HEK293 (cell line): ENCODE results near the gene CA9.

Source experiments
- CTCF ChIP-seq: fragments of 450-650 bp; formaldehyde crosslinking; IDR thresholded peaks from 2 replicates; pipeline ENCODE4 v1.5.1; 2016; ENCODE audit warnings: missing biosample characterization, missing genetic modification characterization
- KLF16 ChIP-seq: fragments of 450-650 bp; formaldehyde crosslinking; IDR thresholded peaks from 2 replicates; pipeline ENCODE4 v1.5.1; 2017; ENCODE audit warnings: missing biosample characterization, missing genetic modification characterization
- MEIS1 ChIP-seq: sonication (generic); formaldehyde crosslinking; IDR thresholded peaks from 2 replicates; pipeline ENCODE4 v1.8.1; 2022; ENCODE audit warnings: missing genetic modification reagents, mild to moderate bottlenecking, borderline replicate concordance
- PRDM10 ChIP-seq: fragments of 450-650 bp; formaldehyde crosslinking; IDR thresholded peaks from 2 replicates; pipeline ENCODE4 v1.5.1; 2016; ENCODE audit warnings: missing biosample characterization, missing genetic modification characterization
- SP2 ChIP-seq: fragments of 450-650 bp; formaldehyde crosslinking; IDR thresholded peaks from 2 replicates; pipeline ENCODE4 v1.5.1; 2016; ENCODE audit warnings: missing biosample characterization, missing genetic modification characterization
- ZBTB26 ChIP-seq: fragments of 450-650 bp; formaldehyde crosslinking; optimal IDR thresholded peaks from 2 replicates; pipeline ENCODE3; 2016; ENCODE audit warnings: missing biosample characterization, mild to moderate bottlenecking, missing genetic modification characterization
- ZNF138 ChIP-seq: fragments of 450-650 bp; formaldehyde crosslinking; IDR thresholded peaks from 2 replicates; pipeline ENCODE4 v1.5.1; 2016; ENCODE audit warnings: missing biosample characterization, missing genetic modification characterization, borderline replicate concordance
- ZNF157 ChIP-seq: fragments of 450-650 bp; formaldehyde crosslinking; IDR thresholded peaks from 2 replicates; pipeline ENCODE4 v1.5.1; 2016; ENCODE audit warnings: missing biosample characterization, missing genetic modification characterization
- ZNF37A ChIP-seq: fragments of 450-650 bp; IDR thresholded peaks from 2 replicates; pipeline ENCODE4 v1.5.1; 2018; ENCODE audit warnings: missing biosample characterization, missing genetic modification characterization
- ZNF701 ChIP-seq: fragments of 450-650 bp; formaldehyde crosslinking; IDR thresholded peaks from 2 replicates; pipeline ENCODE4 v1.5.1; 2016; ENCODE audit warnings: missing biosample characterization, missing genetic modification characterization

GRCh38 chr9:35666045-35666444 lies 7.7 kb upstream of the CA9 start:
- TF ChIP-seq ZNF701 (tag by site-specific recombination) (no peak), ZNF37A (tag by site-specific recombination) (no peak), ZBTB26 (tag by site-specific recombination) (no peak), MEIS1 (no peak), CTCF (tag by site-specific recombination) (no peak), ZNF157 (tag by site-specific recombination) (no peak), ZNF138 (no peak), KLF16 (tag by site-specific recombination) (no peak), PRDM10 (tag by site-specific recombination) (peak; percentile 25; the same call in 1 of the 2 replicates), SP2 (no peak)
